Esophagus squamous epithelium (tissue), 5 donors: ENCODE measurements around the gene CNKSR2. TPM values are rescaled to one million over a fixed set of nuclear protein-coding genes. Genes with fewer than 3 reads are reported as not detected.

Experiments
- DNase-seq: peaks from one replicate; lab custom pipeline; 2025; lab: John Stamatoyannopoulos, UW
- H3K27ac ChIP-seq, 4 donors: fragments of 200-600 bp; sonication (generic); one replicate each; pipeline ENCODE4 v1.5.1; 2016 to 2019; ENCODE audit warnings: mild to moderate bottlenecking in 1 of 4
- H3K27me3 ChIP-seq, 4 donors: fragments of 200-600 bp; sonication (generic); 1 replicate in 3 of 4; 2 replicates in 1 of 4; pipeline versions ENCODE4 v1.5.1 to v1.6.0; 2017 to 2021; ENCODE audit warnings: antibody characterized with exemption in 1 of 4
- H3K36me3 ChIP-seq, 3 donors: fragments of 200-600 bp; sonication (generic); one replicate each; pipeline ENCODE4 v1.5.1; 2016 to 2019
- H3K4me1 ChIP-seq, 3 donors: fragments of 200-600 bp; sonication (generic); one replicate each; pipeline ENCODE4 v1.5.1; 2017 to 2019
- H3K4me3 ChIP-seq, 4 donors: fragments of 200-600 bp; sonication (generic); 1 replicate in 3 of 4; 2 replicates in 1 of 4; pipeline ENCODE4 v1.5.1; 2016 to 2019; ENCODE audit warnings: mild to moderate bottlenecking in 2 of 4, moderate library complexity in 1 of 4
- H3K9me3 ChIP-seq, 3 donors: fragments of 200-600 bp; sonication (generic); one replicate each; pipeline ENCODE4 v1.5.1; 2016 to 2019
- POLR2A ChIP-seq, 4 donors: fragments of 450-650 bp; IDR thresholded peaks; one replicate each; pipeline ENCODE4 v1.6.1; 2017; ENCODE audit warnings: antibody characterized with exemption in 4 of 4, mild to moderate bottlenecking in 4 of 4, moderate library complexity in 3 of 4
- WGBS, 2 donors: methylation state at CpG; one replicate each; pipeline ENCODE4 v1.1.5; 2018; 5-methylcytosine and 5-hydroxymethylcytosine counted together
- intact Hi-C: fragments of 100-400 bp; cut with DNase I; formaldehyde crosslinking; loops from one replicate; pipeline ENCODE4 v1.15.0; 2022
- total RNA-seq, 4 donors: library from RNA; depleted of rRNA; stranded (reverse); fragments of >200 nt; gene quantifications; one replicate each; pipeline ENCODE4 v1.1.0, GENCODE V29; 2016
- TF ChIP-seq, protein P1 (sequence below), 6 experiments: fragments of 450-650 bp in 4 of 6; fragments of 200-600 bp in 2 of 6; sonication (generic) in 2 of 6; IDR thresholded peaks; one replicate each; pipeline ENCODE4 v1.5.1; 2016 to 2019; ENCODE audit warnings: antibody characterized with exemption in 6 of 6, mild to moderate bottlenecking in 4 of 6, moderate library complexity in 4 of 6
- donor health status: DM: yes; HTN: yes; CAD: no.

The CNKSR2 gene
- total RNA-seq, 4 donors from 2014 or later, result 0.57 to 3.1 TPM; not detected in 2

DNA sequence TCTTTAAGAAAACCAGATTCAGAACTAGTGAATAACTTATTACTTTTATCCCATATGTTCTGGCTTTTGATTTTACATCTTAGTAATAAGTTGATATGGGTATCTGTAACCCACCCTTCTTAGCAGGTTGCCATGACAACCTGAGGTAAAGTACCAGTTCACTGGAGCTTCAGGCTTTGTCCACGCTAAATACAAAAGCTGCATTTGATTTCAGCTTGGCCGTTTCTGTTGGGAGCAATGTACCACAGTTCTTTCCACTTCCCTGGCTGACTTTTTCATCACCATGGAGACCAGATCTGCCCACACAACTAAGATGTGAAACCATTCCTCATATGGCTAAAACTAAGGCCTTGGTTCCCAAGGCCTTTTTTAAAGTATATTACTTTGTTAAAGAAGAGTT is 257.8 kb downstream of the CNKSR2 start:
- H3K27me3 ChIP-seq, result no peaks in the 10 kb centered on the region
- TF ChIP-seq POLR2A (IDR thresholded peaks at IDR 0.05), result no peak
- TF ChIP-seq, protein P1, sequence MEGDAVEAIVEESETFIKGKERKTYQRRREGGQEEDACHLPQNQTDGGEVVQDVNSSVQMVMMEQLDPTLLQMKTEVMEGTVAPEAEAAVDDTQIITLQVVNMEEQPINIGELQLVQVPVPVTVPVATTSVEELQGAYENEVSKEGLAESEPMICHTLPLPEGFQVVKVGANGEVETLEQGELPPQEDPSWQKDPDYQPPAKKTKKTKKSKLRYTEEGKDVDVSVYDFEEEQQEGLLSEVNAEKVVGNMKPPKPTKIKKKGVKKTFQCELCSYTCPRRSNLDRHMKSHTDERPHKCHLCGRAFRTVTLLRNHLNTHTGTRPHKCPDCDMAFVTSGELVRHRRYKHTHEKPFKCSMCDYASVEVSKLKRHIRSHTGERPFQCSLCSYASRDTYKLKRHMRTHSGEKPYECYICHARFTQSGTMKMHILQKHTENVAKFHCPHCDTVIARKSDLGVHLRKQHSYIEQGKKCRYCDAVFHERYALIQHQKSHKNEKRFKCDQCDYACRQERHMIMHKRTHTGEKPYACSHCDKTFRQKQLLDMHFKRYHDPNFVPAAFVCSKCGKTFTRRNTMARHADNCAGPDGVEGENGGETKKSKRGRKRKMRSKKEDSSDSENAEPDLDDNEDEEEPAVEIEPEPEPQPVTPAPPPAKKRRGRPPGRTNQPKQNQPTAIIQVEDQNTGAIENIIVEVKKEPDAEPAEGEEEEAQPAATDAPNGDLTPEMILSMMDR (IDR thresholded peaks at IDR 0.05), result no peak
- 54 to 59% methylated on average over 2 of the region's 2 CpGs for WGBS, 2 donors
- H3K36me3 ChIP-seq, result no peaks in the 10 kb centered on the region
- DNase-seq, result no peak
- no peaks in the 10 kb centered on the region for H3K4me1 ChIP-seq
- H3K4me3 ChIP-seq, result no peak overlapping the region
- no peaks in the 10 kb centered on the region for H3K9me3 ChIP-seq
- H3K27ac ChIP-seq, result no peak overlapping the region
- intact Hi-C loops, result no loop called here

DNA sequence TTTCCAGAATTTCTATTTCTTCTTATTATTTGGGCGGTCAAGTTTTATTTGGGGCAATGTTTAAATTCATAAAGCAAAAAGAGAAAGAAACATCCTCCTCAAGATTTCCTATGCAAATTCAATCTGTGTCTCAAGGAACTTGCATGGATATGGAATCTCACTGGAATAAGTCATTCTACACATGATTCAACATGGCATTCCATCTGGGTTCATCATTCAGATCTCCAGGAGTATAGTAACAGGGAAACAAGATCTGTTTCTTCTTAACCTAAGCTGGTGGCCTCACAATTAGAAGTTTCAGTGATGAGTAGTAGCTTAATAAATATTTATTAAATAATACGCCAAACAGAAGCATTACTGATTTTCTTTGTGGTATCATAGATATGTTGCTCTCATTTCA is 264.1 kb downstream of the CNKSR2 start:
- Histone ChIP-seq H3K9me3 (no peaks in the 10 kb centered on the region), H3K4me3 (no peak overlapping the region), H3K36me3 (no peaks in the 10 kb centered on the region), H3K27ac (no peak overlapping the region), H3K27me3 (no peaks in the 10 kb centered on the region), H3K4me1 (no peaks in the 10 kb centered on the region)
- intact Hi-C loops, result no loop called here
- no peak for DNase-seq
- TF ChIP-seq, protein P1 (IDR thresholded peaks at IDR 0.05), result no peak
- no peak for TF ChIP-seq POLR2A (IDR thresholded peaks at IDR 0.05)
- 90 to 91% methylated on average over 2 of the region's 2 CpGs for WGBS, 2 donors

- no peak for DNase-seq
- H3K9me3 ChIP-seq, result no peaks in the 10 kb centered on the region
- TF ChIP-seq, protein P1 (IDR thresholded peaks at IDR 0.05), result no peak
- no peak for TF ChIP-seq POLR2A (IDR thresholded peaks at IDR 0.05)
- intact Hi-C loops, result no loop called here
- WGBS, 2 donors, result 75 to 80% methylated on average over 2 to 3 of the region's 3 CpGs
- H3K27me3 ChIP-seq, result no peaks in the 10 kb centered on the region
- no peaks in the 10 kb centered on the region for H3K36me3 ChIP-seq
- no peaks in the 10 kb centered on the region for H3K4me1 ChIP-seq
- no peak overlapping the region for H3K27ac ChIP-seq
- no peak overlapping the region for H3K4me3 ChIP-seq
Observed at GRCh38 chrX:21639775-21640174, 265.6 kb downstream of the CNKSR2 start.

- TF ChIP-seq, protein P1 (IDR thresholded peaks at IDR 0.05), result no peak
- TF ChIP-seq POLR2A (IDR thresholded peaks at IDR 0.05), result no peak
Observed at GRCh38 chrX:21645431-21645830, 271.2 kb downstream of the CNKSR2 start.

GRCh38 chrX:21645886-21646285 is 271.7 kb downstream of the CNKSR2 start:
- TF ChIP-seq POLR2A (IDR thresholded peaks at IDR 0.05), result no peak
- TF ChIP-seq, protein P1 (IDR thresholded peaks at IDR 0.05), result no peak
- no peak for DNase-seq
- H3K4me1 ChIP-seq, result no peaks in the 10 kb centered on the region
- no peaks in the 10 kb centered on the region for H3K27me3 ChIP-seq
- H3K4me3 ChIP-seq, result no peak overlapping the region
- WGBS, 2 donors, result 38 to 74% methylated on average over 3 of the region's 3 CpGs
- no peaks in the 10 kb centered on the region for H3K36me3 ChIP-seq
- H3K27ac ChIP-seq, result no peak overlapping the region
- no peaks in the 10 kb centered on the region for H3K9me3 ChIP-seq
- intact Hi-C loops, result no loop called here

More at GRCh38 chrX:21645431-21645830, 271.2 kb downstream of the CNKSR2 start:
- Histone ChIP-seq H3K4me3 (no peak overlapping the region), H3K9me3 (no peaks in the 10 kb centered on the region), H3K36me3 (no peaks in the 10 kb centered on the region), H3K27ac (no peak overlapping the region), H3K4me1 (no peaks in the 10 kb centered on the region), H3K27me3 (no peaks in the 10 kb centered on the region)
- no peak for DNase-seq
- intact Hi-C loops, result no loop called here
